A549 (cell line): ENCODE results near the gene CGREF1. TPM values are rescaled to one million over a fixed set of nuclear protein-coding genes. Genes with fewer than 3 reads are reported as not detected.
A peak's percentile ranks its signal among the peaks of the same experiment; 100 is the strongest.

Experiments
- ATAC-seq, 2 experiments: fragments of 200-7000 bp in 1 of 2; fragments of >200 bp in 1 of 2; cut with Nextera tagmentation in 1 of 2; cut with Tn5 transposase in 1 of 2; 3 replicates each; pipeline versions ENCODE4 v1.8.0 to v1.9.1; 2018 to 2020; ENCODE audit warnings: mild to moderate bottlenecking in 1 of 2, moderate library complexity in 1 of 2
- CTCF ChIA-PET: fragments of 300-600 bp; sonication (Branson Sonifier 250); formaldehyde crosslinking; extraction: SDS; loops from one replicate; lab custom pipeline; 2021; ENCODE audit warnings: antibody characterized with exemption, inconsistent platforms; lab: Yijun Ruan, JAX
- POLR2A ChIA-PET: fragments of 350-600 bp; formaldehyde crosslinking; extraction: SDS; loops from one replicate; lab custom pipeline; 2021; ENCODE audit warnings: antibody characterized with exemption, inconsistent platforms; lab: Yijun Ruan, JAX
- DNase-seq, 2 experiments: peaks; one replicate each; pipeline versions ENCODE4 v3.0.0 to v3.0.0-alpha.2; 2011 to 2016; ENCODE audit warnings: low read depth in 1 of 2, low spot score in 1 of 2
- FAIRE-seq: peaks from 2 replicates; lab custom pipeline; 2011; peaks lifted over from hg19 to GRCh38; lab: Jason Lieb, UNC
- H3K27ac ChIP-seq, 2 experiments: fragments of >200 bp; sonication (Bioruptor Twin); formaldehyde crosslinking; 3 replicates each; pipeline ENCODE4 v1.5.1; 2016 to 2017
- H3K4me1 ChIP-seq: fragments of >200 bp; sonication (Bioruptor Twin); formaldehyde crosslinking; 3 replicates; pipeline ENCODE4 v1.6.1; 2016
- H3K4me2 ChIP-seq: fragments of >200 bp; sonication (Bioruptor Twin); formaldehyde crosslinking; 3 replicates; pipeline ENCODE4 v1.6.1; 2016
- H3K4me3 ChIP-seq: fragments of >200 bp; sonication (Bioruptor Twin); formaldehyde crosslinking; 3 replicates; pipeline ENCODE4 v1.5.1; 2016
- H3K9me3 ChIP-seq: fragments of >200 bp; sonication (Bioruptor Twin); formaldehyde crosslinking; 3 replicates; pipeline ENCODE4 v1.6.1; 2016
- BHLHE40 ChIP-seq: IDR thresholded peaks from 2 replicates; pipeline ENCODE4 v1.6.1; 2012; ENCODE audit warnings: low read depth, low read length, inconsistent platforms
- CBX2 ChIP-seq: fragments of 200-600 bp; sonication (generic); IDR thresholded peaks from 2 replicates; pipeline ENCODE4 v1.6.1; 2016; ENCODE audit warnings: low read depth, mild to moderate bottlenecking, borderline replicate concordance
- CHD2 ChIP-seq: fragments of 150-350 bp; IDR thresholded peaks from 2 replicates; pipeline ENCODE4 v1.6.1; 2014; ENCODE audit warnings: low read length; ENCODE audit not compliant: partially characterized antibody
- EHF ChIP-seq: fragments of 250-450 bp; sonication (Bioruptor Pico); IDR thresholded peaks from 2 replicates; pipeline ENCODE4 v1.5.0; 2020; ENCODE audit warnings: mild to moderate bottlenecking
- EP300 ChIP-seq, 2 experiments: fragments of >200 bp; sonication (Bioruptor Twin); formaldehyde crosslinking; IDR thresholded peaks; 2 replicates in 1 of 2; 3 replicates in 1 of 2; pipeline ENCODE4 v1.6.1; 2016 to 2017
- FOSL2 ChIP-seq, 2 experiments: fragments of 450-650 bp in 1 of 2; fragments of >200 bp in 1 of 2; sonication (Bioruptor Twin) in 1 of 2; formaldehyde crosslinking; IDR thresholded peaks; 2 replicates each; pipeline versions ENCODE4 v1.5.0 to v1.6.1; 2016 to 2020; ENCODE audit warnings: mild to moderate bottlenecking in 1 of 2, moderate library complexity in 1 of 2
- GATA3 ChIP-seq: IDR thresholded peaks from 2 replicates; pipeline ENCODE4 v1.6.1; 2012; ENCODE audit warnings: borderline replicate concordance
- HDAC2 ChIP-seq: fragments of 200-600 bp; sonication (generic); IDR thresholded peaks from 2 replicates; pipeline ENCODE4 v1.6.1; 2016
- HEYL ChIP-seq: fragments of 250-450 bp; sonication (Bioruptor Pico); IDR thresholded peaks from 2 replicates; pipeline ENCODE4 v1.8.0; 2021; ENCODE audit warnings: mild to moderate bottlenecking, moderate library complexity
- JUNB ChIP-seq: fragments of >200 bp; sonication (Bioruptor Twin); formaldehyde crosslinking; IDR thresholded peaks from 2 replicates; pipeline ENCODE4 v1.6.1; 2016
- MYC ChIP-seq: IDR thresholded peaks from 2 replicates; pipeline ENCODE4 v1.6.1; 2012; ENCODE audit warnings: mild to moderate bottlenecking, inconsistent platforms, low read length, improper control_type of control experiment, borderline replicate concordance
- NFE2L2 ChIP-seq: fragments of 150-350 bp; conservative IDR thresholded peaks from 2 replicates; pipeline ENCODE4 v1.6.1; 2014; ENCODE audit warnings: low read length
- NR3C1 ChIP-seq: fragments of >200 bp; sonication (Bioruptor Twin); formaldehyde crosslinking; IDR thresholded peaks from 3 replicates; pipeline ENCODE4 v1.6.1; 2017
- PHF8 ChIP-seq: fragments of 200-600 bp; sonication (generic); IDR thresholded peaks from 2 replicates; pipeline ENCODE4 v1.6.1; 2016; ENCODE audit warnings: low read depth, mild to moderate bottlenecking, antibody characterized with exemption, moderate library complexity, borderline replicate concordance
- POLR2A ChIP-seq: IDR thresholded peaks from 2 replicates; pipeline ENCODE4 v1.6.1; 2012; ENCODE audit warnings: mild to moderate bottlenecking, low read length
- RCOR1 ChIP-seq: fragments of 150-350 bp; IDR thresholded peaks from 2 replicates; pipeline ENCODE4 v1.6.1; 2014; ENCODE audit warnings: antibody characterized with exemption, low read length, low read depth
- RNF2 ChIP-seq: fragments of 200-600 bp; sonication (generic); IDR thresholded peaks from 2 replicates; pipeline ENCODE4 v1.6.1; 2016; ENCODE audit warnings: low read depth, mild to moderate bottlenecking, antibody characterized with exemption, moderate library complexity, borderline replicate concordance
- SREBF2 ChIP-seq: fragments of 450-650 bp; IDR thresholded peaks from 2 replicates; pipeline ENCODE4 v1.6.1; 2014; ENCODE audit warnings: mild to moderate bottlenecking, moderate library complexity
- TP53 ChIP-seq: fragments of 250-450 bp; sonication (Bioruptor Pico); IDR thresholded peaks from 2 replicates; pipeline ENCODE4 v1.5.0; 2021; ENCODE audit warnings: mild to moderate bottlenecking, moderate library complexity
- ZNF302 ChIP-seq: fragments of 250-450 bp; sonication (Bioruptor Pico); IDR thresholded peaks from 2 replicates; pipeline ENCODE4 v1.9.0; 2021; ENCODE audit warnings: inconsistent platforms, mild to moderate bottlenecking, moderate library complexity
- ZSCAN20 ChIP-seq: fragments of 250-450 bp; sonication (Bioruptor Pico); IDR thresholded peaks from 2 replicates; pipeline ENCODE4 v1.8.0; 2022; ENCODE audit warnings: mild to moderate bottlenecking, moderate library complexity
- WGBS: methylation state at CpG from one replicate; pipeline ENCODE4 v1.1.6; 2017; ENCODE audit errors: missing lambda C conversion rate; 5-methylcytosine and 5-hydroxymethylcytosine counted together
- polyA plus RNA-seq, 4 experiments: library from polyadenylated mRNA; depleted of rRNA in 3 of 4; stranded (reverse); fragments of >200 nt; fragmentation: RNase III in 1 of 4; extraction: RNeasy Plus Mini Kit Qiagen cat#74134 plus additional on column Dnase treatment in 1 of 4; gene quantifications; 2 replicates in 3 of 4; 3 replicates in 1 of 4; pipeline ENCODE4 v1.2.3, GENCODE V29; 2011 to 2017
- TF ChIP-seq, protein P1 (sequence below): IDR thresholded peaks from 2 replicates; pipeline ENCODE4 v1.6.1; 2012
- TF ChIP-seq, protein P2 (sequence below): fragments of 150-350 bp; IDR thresholded peaks from 2 replicates; pipeline ENCODE4 v1.6.1; 2014; ENCODE audit warnings: low read depth, mild to moderate bottlenecking, low read length
- TF ChIP-seq, protein P3 (sequence below): IDR thresholded peaks from 2 replicates; pipeline ENCODE4 v1.6.1; 2012; ENCODE audit warnings: low read depth, borderline replicate concordance
- TF ChIP-seq, protein P4 (sequence below): fragments of >200 bp; sonication (Bioruptor Twin); formaldehyde crosslinking; IDR thresholded peaks from 3 replicates; pipeline ENCODE4 v1.6.1; 2016
- TF ChIP-seq, protein P5 (sequence below): fragments of 200-600 bp; sonication (generic); IDR thresholded peaks from 2 replicates; pipeline ENCODE4 v1.6.1; 2016; ENCODE audit warnings: antibody characterized with exemption, mild to moderate bottlenecking, moderate library complexity

CGREF1 gene
- polyA plus RNA-seq, 2 of the 4 experiments (the other 2 are of a cell fraction), result 5.1 to 5.8 TPM

DNA sequence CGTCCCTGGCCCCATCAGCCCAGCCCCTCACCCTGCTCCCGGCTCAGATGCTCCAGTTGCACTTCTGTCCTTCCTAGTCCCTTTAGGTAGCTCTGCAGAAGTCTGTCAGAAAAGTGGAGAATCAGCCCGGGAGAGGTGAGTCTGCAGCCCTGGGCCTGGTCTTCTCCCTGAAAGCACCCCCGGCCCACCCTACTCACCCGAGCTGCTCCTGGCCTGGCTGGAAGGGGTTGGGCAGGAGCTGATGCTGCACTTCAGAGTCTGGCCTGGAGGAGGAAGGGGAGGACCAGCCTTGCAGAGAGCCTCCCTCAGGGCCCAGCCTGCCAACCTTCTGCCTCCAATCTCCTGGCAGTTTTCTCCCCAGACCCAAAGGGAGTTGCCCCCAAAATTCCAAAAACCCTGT, 16.6 kb downstream of the CGREF1 start:
- FAIRE-seq, result no peak
- peak in 1 of 2 experiments; percentile 24; a peak in 2 of 6 replicates for ATAC-seq
- TF ChIP-seq ZSCAN20 (CRISPR knock-in tag), result no peak
- no peak for TF ChIP-seq FOSL2 (IDR thresholded peaks at IDR 0.05)
- no peak for TF ChIP-seq FOSL2 (CRISPR knock-in tag; IDR thresholded peaks at IDR 0.05)
- no peak for TF ChIP-seq EP300 (IDR thresholded peaks at IDR 0.05)
- TF ChIP-seq, protein P1, sequence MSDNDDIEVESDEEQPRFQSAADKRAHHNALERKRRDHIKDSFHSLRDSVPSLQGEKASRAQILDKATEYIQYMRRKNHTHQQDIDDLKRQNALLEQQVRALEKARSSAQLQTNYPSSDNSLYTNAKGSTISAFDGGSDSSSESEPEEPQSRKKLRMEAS, result no peak
- TF ChIP-seq, protein P2, sequence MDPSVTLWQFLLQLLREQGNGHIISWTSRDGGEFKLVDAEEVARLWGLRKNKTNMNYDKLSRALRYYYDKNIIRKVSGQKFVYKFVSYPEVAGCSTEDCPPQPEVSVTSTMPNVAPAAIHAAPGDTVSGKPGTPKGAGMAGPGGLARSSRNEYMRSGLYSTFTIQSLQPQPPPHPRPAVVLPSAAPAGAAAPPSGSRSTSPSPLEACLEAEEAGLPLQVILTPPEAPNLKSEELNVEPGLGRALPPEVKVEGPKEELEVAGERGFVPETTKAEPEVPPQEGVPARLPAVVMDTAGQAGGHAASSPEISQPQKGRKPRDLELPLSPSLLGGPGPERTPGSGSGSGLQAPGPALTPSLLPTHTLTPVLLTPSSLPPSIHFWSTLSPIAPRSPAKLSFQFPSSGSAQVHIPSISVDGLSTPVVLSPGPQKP, result no peak
- no peak for TF ChIP-seq MYC
- no peak for TF ChIP-seq HDAC2
- no peak for TF ChIP-seq RCOR1
- no peak for TF ChIP-seq NR3C1
- no peak for TF ChIP-seq EHF (CRISPR knock-in tag)
- TF ChIP-seq, all 56 proteins: peak for 0
- H3K4me2 ChIP-seq, result no peak overlapping the region
- no peak overlapping the region for H3K27ac ChIP-seq
- H3K9me3 ChIP-seq, result no peaks in the 10 kb centered on the region
- POLR2A ChIA-PET, result no interaction called here
- 84% methylated on average over 5 of the region's 5 CpGs for WGBS
- DNase-seq, result no peak
- no peaks in the 10 kb centered on the region for H3K4me1 ChIP-seq
- no peak overlapping the region for H3K4me3 ChIP-seq
- CTCF ChIA-PET, result interaction anchor here (1.1 to 12.0 kb wide), 10 partner anchors 8 to 212 kb away, joined by 3 to 197 read pairs (median 6); partner anchors contain the start of genes EMILIN1, KHK and TRIM54

DNA sequence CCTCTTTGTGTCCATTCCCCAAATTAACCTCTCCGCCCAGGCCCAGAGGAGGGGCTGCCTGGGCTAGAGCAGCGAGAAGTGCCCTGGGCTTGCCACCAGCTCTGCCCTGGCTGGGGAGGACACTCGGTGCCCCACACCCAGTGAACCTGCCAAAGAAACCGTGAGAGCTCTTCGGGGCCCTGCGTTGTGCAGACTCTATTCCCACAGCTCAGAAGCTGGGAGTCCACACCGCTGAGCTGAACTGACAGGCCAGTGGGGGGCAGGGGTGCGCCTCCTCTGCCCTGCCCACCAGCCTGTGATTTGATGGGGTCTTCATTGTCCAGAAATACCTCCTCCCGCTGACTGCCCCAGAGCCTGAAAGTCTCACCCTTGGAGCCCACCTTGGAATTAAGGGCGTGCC, 18.9 kb downstream of the CGREF1 start:
- ATAC-seq, result no peak
- WGBS, result 79% methylated on average over 10 of the region's 10 CpGs
- H3K9me3 ChIP-seq, result no peaks in the 10 kb centered on the region

DNA sequence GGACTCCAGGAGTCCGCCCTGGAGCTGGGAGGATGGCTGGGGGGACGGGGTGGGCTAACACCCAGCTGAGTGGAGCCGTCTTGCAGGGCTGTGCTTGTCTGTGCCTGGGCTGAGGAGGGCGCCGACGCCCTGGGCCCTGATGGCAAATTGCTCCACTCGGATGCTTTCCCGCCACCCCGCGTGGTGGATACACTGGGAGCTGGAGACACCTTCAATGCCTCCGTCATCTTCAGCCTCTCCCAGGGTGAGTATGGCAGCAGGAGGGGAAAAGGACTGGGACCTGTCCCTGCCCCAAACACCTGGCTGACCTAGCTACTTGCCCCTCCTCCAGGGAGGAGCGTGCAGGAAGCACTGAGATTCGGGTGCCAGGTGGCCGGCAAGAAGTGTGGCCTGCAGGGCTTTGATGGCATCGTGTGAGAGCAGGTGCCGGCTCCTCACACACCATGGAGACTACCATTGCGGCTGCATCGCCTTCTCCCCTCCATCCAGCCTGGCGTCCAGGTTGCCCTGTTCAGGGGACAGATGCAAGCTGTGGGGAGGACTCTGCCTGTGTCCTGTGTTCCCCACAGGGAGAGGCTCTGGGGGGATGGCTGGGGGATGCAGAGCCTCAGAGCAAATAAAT, 19.5 kb downstream of the CGREF1 start:
- CTCF ChIA-PET, result interaction anchor here (0.8 to 12.0 kb wide), 34 partner anchors 9 to 271 kb away, joined by 3 to 197 read pairs (median 4); partner anchors contain the start of genes EMILIN1, KHK, SLC30A3 and TRIM54
- Histone ChIP-seq H3K4me2 (no peak overlapping the region), H3K4me1 (peaks cover 6% of the 10 kb centered on the region; the same call in 2 of the 3 replicates), H3K27ac (no peak overlapping the region), H3K9me3 (no peaks in the 10 kb centered on the region), H3K4me3 (no peak overlapping the region)
- POLR2A ChIA-PET, result interaction anchor here (1.0 kb wide), 2 partner anchors 14 to 92 kb away, joined by 3 to 4 read pairs; no protein-coding TSS in a partner anchor
- TF ChIP-seq BHLHE40 (no peak), TP53 (CRISPR knock-in tag) (no peak), GATA3 (no peak), CBX2 (no peak), HEYL (CRISPR knock-in tag) (no peak), RCOR1 (no peak), NFE2L2 (no peak), CHD2 (no peak), SREBF2 (no peak), RNF2 (no peak), PHF8 (no peak), EP300 (IDR thresholded peaks at IDR 0.05) (no peak), POLR2A (no peak), JUNB (no peak)
- TF ChIP-seq, protein P3, sequence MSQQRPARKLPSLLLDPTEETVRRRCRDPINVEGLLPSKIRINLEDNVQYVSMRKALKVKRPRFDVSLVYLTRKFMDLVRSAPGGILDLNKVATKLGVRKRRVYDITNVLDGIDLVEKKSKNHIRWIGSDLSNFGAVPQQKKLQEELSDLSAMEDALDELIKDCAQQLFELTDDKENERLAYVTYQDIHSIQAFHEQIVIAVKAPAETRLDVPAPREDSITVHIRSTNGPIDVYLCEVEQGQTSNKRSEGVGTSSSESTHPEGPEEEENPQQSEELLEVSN, result no peak
- TF ChIP-seq, protein P4, sequence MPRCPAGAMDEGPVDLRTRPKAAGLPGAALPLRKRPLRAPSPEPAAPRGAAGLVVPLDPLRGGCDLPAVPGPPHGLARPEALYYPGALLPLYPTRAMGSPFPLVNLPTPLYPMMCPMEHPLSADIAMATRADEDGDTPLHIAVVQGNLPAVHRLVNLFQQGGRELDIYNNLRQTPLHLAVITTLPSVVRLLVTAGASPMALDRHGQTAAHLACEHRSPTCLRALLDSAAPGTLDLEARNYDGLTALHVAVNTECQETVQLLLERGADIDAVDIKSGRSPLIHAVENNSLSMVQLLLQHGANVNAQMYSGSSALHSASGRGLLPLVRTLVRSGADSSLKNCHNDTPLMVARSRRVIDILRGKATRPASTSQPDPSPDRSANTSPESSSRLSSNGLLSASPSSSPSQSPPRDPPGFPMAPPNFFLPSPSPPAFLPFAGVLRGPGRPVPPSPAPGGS, result no peak
- TF ChIP-seq, protein P5, sequence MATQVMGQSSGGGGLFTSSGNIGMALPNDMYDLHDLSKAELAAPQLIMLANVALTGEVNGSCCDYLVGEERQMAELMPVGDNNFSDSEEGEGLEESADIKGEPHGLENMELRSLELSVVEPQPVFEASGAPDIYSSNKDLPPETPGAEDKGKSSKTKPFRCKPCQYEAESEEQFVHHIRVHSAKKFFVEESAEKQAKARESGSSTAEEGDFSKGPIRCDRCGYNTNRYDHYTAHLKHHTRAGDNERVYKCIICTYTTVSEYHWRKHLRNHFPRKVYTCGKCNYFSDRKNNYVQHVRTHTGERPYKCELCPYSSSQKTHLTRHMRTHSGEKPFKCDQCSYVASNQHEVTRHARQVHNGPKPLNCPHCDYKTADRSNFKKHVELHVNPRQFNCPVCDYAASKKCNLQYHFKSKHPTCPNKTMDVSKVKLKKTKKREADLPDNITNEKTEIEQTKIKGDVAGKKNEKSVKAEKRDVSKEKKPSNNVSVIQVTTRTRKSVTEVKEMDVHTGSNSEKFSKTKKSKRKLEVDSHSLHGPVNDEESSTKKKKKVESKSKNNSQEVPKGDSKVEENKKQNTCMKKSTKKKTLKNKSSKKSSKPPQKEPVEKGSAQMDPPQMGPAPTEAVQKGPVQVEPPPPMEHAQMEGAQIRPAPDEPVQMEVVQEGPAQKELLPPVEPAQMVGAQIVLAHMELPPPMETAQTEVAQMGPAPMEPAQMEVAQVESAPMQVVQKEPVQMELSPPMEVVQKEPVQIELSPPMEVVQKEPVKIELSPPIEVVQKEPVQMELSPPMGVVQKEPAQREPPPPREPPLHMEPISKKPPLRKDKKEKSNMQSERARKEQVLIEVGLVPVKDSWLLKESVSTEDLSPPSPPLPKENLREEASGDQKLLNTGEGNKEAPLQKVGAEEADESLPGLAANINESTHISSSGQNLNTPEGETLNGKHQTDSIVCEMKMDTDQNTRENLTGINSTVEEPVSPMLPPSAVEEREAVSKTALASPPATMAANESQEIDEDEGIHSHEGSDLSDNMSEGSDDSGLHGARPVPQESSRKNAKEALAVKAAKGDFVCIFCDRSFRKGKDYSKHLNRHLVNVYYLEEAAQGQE, result no peak
- 88% methylated on average over 19 of the region's 19 CpGs for WGBS
- DNase-seq (no peak), ATAC-seq (no peak), FAIRE-seq (no peak)

More for the DNA sequence above, 18.9 kb downstream of the CGREF1 start:
- no peak overlapping the region for H3K4me3 ChIP-seq
- no peak for FAIRE-seq
- POLR2A ChIA-PET, result interaction anchor here (1.0 kb wide), 1 partner anchor 15 kb away, joined by 4 read pairs; no protein-coding TSS in a partner anchor
- H3K4me2 ChIP-seq, result no peak overlapping the region
- peaks cover 6% of the 10 kb centered on the region; the same call in 2 of the 3 replicates for H3K4me1 ChIP-seq
- CTCF ChIA-PET, result interaction anchor here (1.0 to 12.0 kb wide), 24 partner anchors 8 to 272 kb away, joined by 3 to 197 read pairs (median 6); partner anchors contain the start of genes EMILIN1, KHK, SLC30A3 and TRIM54
- no peak for DNase-seq
- no peak for TF ChIP-seq ZNF302 (CRISPR knock-in tag)
- no peak overlapping the region for H3K27ac ChIP-seq
